Activated CD4-positive, CD25-positive, alpha-beta regulatory T cell (primary cell): ENCODE data around the gene PLCB4.
"Not testable (repeated sequence)": the region's sequence is repeated elsewhere in the genome, so short reads cannot be mapped to it uniquely, and the experiment has no call there.

Source experiments
- DNase-seq, 4 experiments: peaks; one replicate each; lab custom pipeline; 2025; lab: John Stamatoyannopoulos, UW

Gene PLCB4

DNA sequence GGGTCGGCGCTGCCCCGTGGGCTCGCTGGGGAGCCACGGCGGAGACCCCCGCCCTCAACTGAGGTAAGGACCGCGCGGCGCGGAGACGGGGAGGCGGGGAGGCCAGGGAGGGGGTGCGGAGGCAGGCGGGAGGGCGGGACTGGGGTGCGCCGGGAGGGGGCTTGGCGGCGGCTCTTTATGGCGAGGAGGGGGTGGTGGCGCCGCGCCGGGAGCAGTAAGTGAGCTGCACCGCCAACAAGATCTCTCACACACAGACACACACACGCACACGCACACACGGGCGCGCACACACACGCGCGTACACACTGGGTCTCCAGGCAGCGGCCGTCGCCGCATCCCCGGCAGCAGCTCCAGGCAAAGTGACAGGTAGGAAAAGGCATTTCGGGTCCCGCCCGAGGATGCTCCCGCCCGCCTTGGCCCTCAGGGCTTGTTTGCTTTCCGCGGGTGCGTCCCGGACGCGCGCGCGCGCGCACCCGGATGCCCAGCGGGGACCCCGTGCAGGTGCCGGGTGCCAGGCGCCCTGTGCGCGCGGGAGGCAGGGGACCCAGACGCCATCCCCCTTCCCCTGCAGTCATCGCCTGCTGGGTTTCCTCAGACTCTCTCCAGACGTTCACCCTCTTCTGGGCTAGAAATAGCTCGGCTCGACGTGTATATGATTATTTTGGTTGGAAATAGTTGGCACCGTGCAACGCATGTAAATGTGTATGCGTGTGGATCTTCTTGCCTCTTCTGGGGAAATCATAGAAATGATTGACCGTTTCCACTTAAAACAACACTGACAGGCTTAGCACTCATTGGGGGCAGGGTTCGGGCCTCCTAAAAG lies at the start of gene PLCB4:
PLCB4 (plus strand) TSS at position 247 of the 823 bp plus-strand sequence. CDS start 238,728 bp downstream, outside the sequence.
- DNase-seq, result no peak

DNA sequence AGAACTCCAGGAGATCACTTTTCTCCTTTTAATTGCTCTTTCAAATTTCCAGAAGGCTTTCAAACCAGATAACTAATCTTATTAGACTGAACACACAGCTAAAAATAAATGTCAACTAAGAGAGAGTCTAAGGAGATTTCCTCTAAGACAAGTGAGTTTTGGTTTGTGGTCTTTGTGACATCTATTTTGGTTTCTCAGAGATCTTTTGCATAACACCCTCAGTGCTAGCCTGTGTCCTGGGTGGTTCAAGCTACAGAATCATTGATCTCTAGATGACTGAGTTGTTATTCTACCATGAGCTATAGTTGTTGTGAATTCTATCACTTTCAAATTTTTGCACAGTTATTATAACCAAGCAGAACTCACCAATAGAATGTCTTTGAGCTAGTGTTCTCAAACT lies 49.1 kb upstream of the PLCB4 start:
- no peak for DNase-seq

DNA sequence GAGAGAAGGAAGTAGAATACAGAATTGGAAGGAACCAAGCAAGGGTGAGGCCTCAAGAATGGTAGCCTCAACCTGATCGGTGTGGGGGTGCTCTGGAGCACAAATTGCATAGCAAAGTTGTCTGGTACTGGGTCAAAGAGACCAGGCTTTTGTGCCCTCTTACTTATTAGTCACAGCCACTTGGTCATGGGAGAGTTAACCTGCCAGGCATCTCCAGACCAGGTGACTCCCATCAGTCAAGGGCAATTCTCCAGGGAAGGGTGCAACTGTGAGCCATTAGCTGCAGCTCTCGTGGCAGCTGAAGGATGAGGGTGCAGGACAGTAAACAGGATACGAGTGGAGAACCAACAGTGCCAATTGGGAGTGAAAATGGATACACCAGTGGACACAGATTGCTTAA lies 47.7 kb upstream of the PLCB4 start:
- DNase-seq, result no peak

DNA sequence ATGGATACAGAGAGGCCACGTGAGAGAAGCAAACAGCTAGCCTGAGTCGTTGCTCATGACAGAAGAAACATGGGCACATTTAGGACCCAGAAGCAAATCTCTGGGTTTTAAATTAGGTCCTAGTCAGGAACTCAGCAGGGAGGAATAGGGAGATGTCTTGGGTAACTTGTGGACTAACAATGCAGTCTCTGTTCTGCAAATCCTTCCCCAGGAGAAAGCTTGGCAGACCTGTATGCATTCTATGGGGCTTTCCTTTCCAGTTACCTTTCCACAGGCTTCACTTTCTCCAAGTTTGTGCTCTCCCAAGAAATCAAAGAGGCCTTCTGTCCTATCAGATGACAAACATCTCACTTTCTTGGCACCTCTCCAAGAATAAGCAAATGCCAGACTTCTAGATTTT lies 47.2 kb upstream of the PLCB4 start:
- DNase-seq, result no peak

DNA sequence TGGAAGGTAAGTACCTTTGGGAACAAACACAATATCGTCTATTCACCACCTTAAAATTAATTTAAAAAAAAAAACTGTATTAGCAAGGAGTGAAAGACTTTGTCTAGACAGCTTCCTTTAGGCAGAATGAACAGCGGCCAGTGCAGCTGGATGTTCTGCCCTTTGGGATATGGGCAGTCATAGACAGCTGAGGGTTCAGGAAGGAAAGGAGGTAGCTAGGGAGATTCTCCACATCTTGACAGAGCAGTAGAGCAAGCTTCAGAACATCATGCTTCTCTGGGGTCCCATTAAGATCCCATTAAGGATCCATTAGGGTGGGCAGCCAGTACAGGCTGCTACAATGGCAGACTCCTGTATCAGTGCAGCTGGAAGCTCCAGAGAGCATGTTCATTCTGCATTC lies 46.5 kb upstream of the PLCB4 start:
- no peak for DNase-seq

DNA sequence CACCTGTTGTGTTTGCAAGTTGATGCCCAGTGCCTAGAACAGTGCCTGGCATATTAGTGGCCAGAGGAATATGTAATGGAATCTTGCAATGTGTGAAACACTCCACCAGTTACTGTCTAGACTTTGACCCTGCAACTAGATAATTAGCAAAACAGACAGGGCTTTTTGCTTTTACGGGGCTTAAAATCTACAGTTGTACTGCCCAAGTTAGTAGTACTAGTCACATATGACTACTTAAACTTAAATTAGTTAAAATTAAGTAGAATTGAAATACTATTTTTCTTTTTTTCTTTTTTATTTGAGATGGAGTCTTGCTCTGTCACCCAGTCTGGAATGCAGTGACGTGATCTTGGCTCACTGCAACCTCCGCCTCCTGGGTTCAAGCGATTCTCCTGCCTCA lies 44.3 kb upstream of the PLCB4 start:
- DNase-seq, result no peak

DNA sequence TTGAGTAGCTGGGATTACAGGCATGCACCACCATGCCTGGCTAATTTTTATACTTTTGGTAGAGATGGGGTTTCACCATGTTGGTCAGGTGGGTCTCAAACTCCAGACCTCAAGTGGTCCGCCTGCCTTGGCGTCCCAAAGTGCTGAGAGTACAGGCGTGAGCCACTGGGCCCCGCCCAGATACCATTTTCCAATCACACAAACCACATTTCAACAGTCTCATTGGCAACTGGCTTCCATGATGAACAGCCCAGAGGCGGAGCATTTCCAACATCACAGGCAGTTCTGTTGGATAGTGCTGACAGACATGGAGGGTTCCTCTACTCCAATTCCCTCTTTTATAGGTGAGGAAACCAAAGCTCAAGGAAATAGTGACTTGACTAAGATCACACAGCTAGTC lies 43.9 kb upstream of the PLCB4 start:
- no peak for DNase-seq

DNA sequence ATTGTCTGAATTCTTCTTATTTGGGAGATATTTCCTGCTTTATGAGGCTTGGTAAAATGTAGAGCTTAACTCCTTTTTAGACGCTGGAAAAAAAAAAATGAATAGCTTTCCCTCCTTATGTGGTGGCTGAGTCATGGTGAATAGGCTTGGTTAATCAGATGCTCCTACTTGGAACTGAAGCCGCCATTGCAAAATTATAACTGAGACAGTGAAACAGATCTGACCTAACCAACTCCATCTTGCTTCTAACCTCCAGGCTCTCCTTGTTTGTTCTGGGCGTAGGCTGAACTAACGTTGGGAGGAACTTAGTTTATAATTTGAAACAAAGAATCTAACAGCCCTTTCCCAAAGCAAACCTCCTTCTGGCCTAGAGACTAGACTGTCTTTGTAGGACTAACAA lies 43.2 kb upstream of the PLCB4 start:
- no peak for DNase-seq

DNA sequence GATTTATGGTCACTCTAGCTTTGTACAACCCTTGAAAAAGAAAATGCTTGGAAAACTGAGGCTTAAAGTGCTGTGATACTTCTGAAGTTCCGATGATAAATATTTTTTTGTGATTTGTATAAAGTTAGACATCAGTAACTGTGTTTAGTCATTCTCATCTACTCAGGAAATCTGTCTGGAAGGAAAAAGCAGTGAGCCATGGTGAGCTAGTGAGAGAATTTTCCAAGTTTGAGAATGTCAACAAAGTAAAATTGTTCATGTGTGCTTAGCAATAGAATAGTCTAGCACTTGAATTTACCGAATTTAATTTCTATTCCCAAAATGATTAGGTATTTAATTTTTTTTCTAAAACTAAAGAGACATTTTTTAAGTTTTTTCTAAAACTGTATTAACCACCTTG lies 41.3 kb upstream of the PLCB4 start:
- no peak for DNase-seq

DNA sequence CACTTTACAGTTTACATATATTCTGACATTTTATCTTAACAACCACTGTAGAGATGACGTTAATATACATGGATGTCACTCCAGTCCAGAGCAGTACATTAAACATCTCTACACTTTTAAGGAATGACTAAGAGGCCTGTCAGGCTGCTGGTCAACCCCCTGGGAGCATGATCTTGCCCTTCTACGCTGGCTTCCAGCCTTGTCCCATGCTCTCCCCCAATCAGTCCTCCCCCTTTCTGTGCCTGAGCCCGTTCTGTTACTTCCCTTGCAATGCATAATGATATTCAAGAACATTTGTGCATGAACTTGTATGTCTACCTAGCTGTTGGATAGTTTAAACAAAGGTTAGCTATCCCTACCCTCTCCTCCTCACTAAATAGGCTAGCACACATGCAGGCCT lies 40.5 kb upstream of the PLCB4 start:
- no peak for DNase-seq

DNA sequence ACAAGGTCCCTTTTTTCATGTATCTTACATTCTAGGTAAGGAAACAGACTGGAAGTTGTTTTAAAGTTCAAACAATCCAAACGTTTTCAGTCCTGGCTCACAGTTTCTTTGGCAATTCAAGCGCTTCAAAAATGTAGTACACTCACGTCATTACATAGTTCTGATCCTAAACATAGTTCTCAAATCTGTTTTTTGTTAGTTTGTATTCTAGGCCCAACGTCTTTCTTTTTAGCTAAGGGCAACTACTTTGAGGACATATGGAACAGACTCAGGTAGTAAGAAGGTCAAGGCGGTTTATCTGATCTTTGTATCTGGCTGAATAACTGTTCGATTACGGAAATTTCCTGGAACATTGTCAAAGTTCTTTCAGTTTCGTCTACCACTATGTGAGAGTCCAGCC lies 36.9 kb upstream of the PLCB4 start:
- DNase-seq, result no peak

DNA sequence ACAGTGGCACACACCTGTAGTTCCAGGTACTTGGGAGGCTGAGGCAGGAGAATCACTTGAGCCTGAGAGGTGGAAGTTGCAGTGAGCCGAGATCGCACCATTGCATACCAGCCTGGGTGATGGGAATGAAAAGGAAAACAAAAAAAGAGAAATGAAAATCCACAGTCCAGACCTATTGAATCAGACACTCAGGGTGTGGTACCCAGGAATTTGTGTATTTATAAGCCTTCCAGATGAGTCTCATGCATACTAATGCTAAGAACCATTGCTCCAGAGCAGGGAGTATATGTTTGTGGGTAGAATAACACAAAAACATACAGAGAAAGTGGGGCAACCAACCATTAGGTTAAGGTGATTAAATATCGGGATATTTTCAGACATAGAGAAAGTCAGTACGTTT lies 36.1 kb upstream of the PLCB4 start:
- DNase-seq, result no peak

DNA sequence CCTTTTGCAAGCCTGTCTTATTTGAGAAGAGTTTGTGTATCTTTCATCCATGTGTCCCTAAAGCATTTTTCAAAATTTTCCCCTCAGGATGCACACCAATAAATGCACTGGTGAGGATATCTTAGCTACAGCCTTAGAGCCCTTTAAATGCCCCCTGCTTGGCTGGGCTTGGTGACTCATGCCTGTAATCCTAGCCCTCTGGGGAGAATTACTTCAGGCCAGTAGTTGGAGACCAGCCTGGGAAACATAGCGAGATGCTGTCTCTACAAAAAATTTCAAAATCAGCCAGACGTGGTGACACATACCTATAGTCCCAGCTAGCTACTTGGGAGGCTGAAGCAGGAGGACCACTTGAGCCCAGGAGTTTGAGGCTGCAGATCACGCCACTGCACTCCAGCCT lies 33.8 kb upstream of the PLCB4 start:
- no peak for DNase-seq

DNA sequence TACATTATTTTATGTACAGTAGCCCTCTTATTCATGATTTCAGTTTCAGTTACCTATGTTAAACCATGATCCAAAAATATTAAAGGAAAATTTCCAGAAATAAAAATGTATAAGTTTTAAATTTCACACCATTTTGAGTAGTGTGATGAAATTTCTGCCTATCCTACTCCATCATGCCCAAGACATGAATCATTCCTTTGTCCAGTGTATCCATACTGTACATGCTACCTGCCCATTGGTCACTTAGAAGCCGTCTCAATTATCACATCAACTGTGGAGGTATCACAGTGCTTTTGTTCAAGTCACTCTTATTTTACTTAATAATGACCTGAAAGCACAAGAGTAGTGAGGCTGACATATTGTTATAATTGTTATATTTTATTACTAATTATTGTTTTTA lies 32.3 kb upstream of the PLCB4 start:
- DNase-seq, result no peak

DNA sequence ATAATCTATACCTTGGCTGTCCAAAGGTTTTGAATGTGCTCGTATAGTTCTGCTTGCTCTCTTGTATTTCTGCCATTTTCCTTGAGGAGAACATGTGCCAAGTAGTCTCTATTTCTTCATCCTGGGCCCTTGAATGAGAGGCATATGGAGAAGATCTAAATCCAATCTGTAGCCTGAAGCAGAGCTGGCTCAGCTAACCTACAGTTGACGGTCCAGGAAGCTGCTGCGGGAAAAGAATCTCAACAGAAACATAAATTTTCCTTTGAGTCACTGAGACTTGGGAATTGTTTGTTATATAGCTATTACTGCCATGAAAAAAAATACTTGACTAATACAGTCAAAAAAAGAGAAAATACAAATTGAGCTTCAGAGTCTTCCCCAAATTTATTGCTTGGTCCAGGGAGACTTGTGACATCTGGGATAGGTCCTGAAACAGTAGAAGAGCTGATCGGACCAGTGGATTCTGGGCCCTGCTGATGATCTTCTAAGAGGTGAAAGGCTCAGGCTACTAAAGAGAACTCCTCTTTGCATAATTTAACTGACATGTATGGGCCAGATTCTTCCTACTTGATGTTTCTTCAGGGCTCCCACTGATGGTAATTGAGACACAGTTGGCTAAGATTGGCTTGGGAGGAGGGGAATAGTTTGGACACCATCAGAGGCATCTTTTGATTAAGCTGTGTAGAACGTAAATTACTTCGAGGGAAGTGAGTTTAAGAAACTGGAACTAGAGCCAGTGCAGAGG lies 29.9 kb upstream of the PLCB4 start:
- DNase-seq, result no peak

DNA sequence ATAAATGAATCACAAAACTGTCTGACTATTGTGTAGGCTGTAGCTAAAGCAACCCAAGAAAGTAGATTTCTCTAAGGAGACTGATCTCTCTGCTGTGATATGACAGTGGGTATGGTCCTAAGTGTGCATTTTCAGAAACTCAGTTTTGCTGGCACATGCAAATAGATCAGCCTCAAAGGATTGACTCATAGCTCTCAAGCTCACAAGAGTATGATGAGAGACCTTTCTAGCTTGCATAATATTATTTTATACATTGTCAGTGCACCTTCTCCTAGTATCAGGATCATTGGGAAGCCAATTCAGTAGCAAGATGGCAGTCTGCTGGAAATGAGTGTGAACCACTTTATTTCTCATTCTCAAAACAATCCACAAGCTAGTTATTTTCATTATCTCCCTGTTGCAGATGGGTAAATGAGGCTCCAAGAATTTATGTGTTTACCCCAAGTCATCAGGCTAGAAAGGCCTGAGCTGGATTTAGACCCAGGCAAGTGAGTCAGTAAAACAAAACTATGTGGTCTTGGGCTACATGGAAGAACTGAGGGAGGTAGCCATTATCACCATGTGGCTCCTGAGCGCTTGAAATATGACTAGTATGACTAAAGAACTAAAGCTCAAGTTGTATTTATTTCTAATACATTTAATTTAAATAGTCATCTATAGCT lies 27.9 kb upstream of the PLCB4 start:
- no peak for DNase-seq

DNA sequence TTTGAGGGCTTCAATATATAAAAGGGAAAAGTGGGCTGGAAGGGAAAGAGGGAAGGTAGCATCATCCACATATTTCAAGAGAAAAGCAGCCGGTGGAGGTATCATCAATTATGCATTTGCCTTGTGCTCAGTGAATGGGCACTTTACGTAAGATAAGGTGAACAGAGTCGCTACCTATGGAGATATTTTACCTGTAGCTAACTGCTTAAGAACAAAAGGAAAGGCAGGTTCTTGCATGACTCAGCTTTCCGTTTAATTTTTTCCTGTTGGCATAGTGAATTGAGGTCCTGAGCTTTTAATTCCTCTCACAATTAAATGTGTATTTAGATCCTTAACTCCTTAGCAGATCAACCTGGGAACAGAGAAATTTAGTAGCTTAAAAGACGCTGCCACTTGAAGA lies 25.5 kb upstream of the PLCB4 start:
- DNase-seq, result no peak

DNA sequence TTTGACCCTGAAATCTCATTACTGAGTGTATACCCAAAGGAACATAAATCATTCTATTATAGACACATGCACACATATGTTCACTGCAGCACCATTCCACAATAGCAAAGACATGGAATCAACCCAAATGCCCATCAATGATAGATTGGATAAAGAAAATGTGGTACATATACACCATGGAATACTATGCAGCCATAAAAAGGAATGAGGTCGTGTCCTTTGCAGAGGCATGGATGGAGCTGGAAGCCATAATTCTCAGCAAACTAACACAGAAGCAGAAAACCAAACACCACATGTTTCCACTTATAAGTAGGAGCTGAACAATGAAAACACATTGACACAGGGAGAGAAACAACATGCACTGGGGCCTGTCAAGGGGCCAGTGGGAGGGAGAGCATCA lies 21.0 kb upstream of the PLCB4 start:
- not testable (repeated sequence) for DNase-seq

DNA sequence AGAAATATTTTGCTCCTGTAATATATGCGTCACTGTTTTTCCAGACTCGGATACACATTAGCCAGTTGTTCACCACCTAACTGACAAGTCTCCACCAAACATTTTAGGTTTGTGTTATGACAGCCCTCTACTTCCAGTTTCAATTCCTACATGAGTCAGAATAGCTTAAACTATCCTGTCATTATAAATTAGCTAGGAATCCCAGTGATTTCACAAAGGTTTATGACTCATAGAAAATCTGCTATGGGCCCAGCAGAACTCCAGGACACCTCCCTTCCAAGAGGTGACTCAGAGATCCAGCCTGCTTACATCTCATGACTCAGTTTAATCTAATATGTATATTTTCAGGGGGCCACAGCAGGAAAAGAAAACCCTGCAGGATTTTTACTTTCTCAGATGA lies 17.4 kb upstream of the PLCB4 start:
- no peak for DNase-seq

DNA sequence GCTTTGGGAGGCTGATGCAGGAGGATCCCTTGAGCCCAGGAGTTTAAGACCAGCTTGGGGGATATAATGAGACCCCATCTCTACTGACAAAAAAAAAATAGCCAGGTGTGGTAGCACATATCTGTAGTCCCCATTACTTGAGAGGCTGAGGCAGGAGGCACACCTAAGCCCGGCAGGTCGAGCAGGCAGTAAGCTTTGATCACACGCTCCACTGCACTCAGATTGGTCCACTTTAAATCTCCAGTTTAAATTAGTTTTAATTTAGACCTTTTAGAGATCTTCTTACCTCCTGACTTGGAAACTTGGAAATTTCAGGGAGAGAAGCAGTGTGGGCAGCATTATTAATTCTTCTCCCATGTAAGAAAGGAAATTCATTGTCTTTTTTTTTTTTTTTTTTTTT lies 16.8 kb upstream of the PLCB4 start:
- DNase-seq, result no peak

DNA sequence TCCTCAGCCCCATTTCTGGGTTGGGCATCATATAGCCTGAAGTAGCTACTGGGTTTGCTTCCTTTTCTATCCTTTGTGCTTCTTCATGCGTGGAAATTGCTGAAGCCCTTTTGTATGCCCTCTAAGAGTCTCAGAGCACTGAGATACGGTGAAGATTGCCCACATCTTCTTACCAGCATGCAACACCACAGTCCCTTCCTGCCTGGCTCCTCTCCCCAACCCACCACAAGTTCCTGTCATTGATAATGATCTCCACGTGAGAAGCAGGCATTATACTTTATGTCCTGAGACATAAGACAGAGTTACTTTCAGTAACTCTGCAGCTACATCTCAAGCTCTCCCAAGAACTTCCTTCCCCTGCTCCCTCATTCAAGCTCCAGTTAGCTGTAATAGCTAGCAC lies 15.8 kb upstream of the PLCB4 start:
- DNase-seq, result no peak

DNA sequence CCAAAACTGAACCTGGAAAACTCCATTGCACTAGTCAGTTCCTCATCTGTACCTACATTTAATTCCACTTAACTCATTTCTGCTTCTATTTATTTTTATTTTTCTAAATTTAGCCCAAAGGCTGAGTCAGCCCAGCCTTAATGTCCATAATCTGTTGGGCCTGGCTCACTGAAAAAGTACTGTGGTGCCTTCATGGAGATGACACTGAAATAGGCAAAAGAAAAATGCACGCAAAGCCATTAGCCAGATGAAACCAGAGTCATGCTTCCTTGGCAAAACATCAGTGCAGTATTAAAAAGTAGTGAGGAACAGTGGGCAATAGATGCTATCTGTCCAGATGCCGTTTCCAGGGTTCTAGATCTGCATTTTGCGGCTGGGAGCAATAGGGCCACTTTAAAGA lies 14.7 kb upstream of the PLCB4 start:
- DNase-seq, result no peak

DNA sequence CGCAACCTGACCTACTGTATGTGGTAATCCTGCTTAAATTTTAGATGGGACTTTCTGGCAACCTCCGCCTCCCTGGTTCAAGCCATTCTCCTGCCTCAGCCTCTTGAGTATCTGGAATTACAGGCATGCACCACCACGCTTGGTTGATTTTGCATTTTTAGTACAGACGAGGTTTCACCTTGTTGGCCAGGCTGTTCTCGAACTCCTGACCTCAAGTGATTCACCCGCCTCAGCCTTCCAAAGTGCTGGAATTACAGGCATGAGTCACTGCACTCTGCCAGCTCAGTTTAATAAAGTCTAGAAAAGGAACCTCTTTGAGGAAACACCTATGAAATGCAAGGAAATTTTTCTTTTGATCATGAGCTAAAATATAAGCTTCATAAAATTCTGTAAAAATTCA lies 9.0 kb upstream of the PLCB4 start:
- DNase-seq, result no peak
